Activated CD4-positive, alpha-beta T cell treated with anti-CD3 and anti-CD28 coated beads, Interleukin-2, amount 50 U/mL, for 1 hour (primary cell): Measurements from ENCODE around the gene GABRA4.
A peak's percentile ranks its signal among the peaks of the same experiment; 100 is the strongest.

ENCODE experiments used
- DNase-seq: peaks from one replicate; pipeline ENCODE4 v3.0.0-alpha.2; 2020

The GABRA4 gene

GRCh38 chr4:46993075-46994006, at the start of gene GABRA4:
TSS of gene GABRA4 (minus strand) at chr4:46993581. CDS start at chr4:46993424, 157 bp downstream.
- DNase-seq, result no peak

GRCh38 chr4:47040828-47041227, 47.4 kb upstream of the GABRA4 start:
- no peak for DNase-seq

- no peak for DNase-seq
Measured at GRCh38 chr4:47038263-47038662, 44.9 kb upstream of the GABRA4 start.

- peak; percentile 4 for DNase-seq
Measured at GRCh38 chr4:47032405-47033106, 39.2 kb upstream of the GABRA4 start.

- DNase-seq, result no peak
Measured at GRCh38 chr4:47031751-47032404, 38.5 kb upstream of the GABRA4 start.

GRCh38 chr4:47031011-47031678, 37.8 kb upstream of the GABRA4 start, which contains the start of gene GABRB1:
TSS of gene GABRB1 (plus strand) at chr4:47031567.
- no peak for DNase-seq

GRCh38 chr4:47017494-47017893, 24.1 kb upstream of the GABRA4 start:
- DNase-seq, result no peak

- DNase-seq, result no peak
Measured at GRCh38 chr4:47017081-47017480, 23.7 kb upstream of the GABRA4 start.

GRCh38 chr4:47013373-47013772, 20.0 kb upstream of the GABRA4 start:
- DNase-seq, result no peak

GRCh38 chr4:47012676-47013075, 19.3 kb upstream of the GABRA4 start:
- no peak for DNase-seq

GRCh38 chr4:47010912-47011446, 17.6 kb upstream of the GABRA4 start:
- no peak for DNase-seq

- DNase-seq, result no peak
Measured at GRCh38 chr4:47010347-47010911, 17.0 kb upstream of the GABRA4 start.

- no peak for DNase-seq
Measured at GRCh38 chr4:47002580-47002979, 9.2 kb upstream of the GABRA4 start.

GRCh38 chr4:47000406-47000805, 7.0 kb upstream of the GABRA4 start:
- DNase-seq, result no peak

GRCh38 chr4:46999566-46999965, 6.2 kb upstream of the GABRA4 start:
- DNase-seq, result no peak

GRCh38 chr4:46994007-46994405, 625 bp upstream of the GABRA4 start:
- no peak for DNase-seq

GRCh38 chr4:46992338-46992737, 1.0 kb downstream of the GABRA4 start:
- no peak for DNase-seq

- DNase-seq, result no peak
Measured at GRCh38 chr4:46986922-46987638, 6.3 kb downstream of the GABRA4 start.

- DNase-seq, result no peak
Measured at GRCh38 chr4:46984781-46985180, 8.6 kb downstream of the GABRA4 start.

- no peak for DNase-seq
Measured at GRCh38 chr4:46980851-46981250, 12.5 kb downstream of the GABRA4 start.

GRCh38 chr4:46979726-46980125, 13.7 kb downstream of the GABRA4 start:
- DNase-seq, result no peak

- DNase-seq, result no peak
Measured at GRCh38 chr4:46979283-46979682, 14.1 kb downstream of the GABRA4 start.
